Thyroid gland (tissue), 4 donors: ENCODE measurements around the gene CCR5AS.

Source experiments
- CTCF ChIP-seq, 6 experiments: fragments of 200-600 bp in 3 of 6; fragments of 450-650 bp in 3 of 6; sonication (generic) in 3 of 6; IDR thresholded peaks; one replicate each; pipeline ENCODE4 v1.5.1; 2016 to 2019; ENCODE audit warnings: antibody characterized with exemption in 6 of 6, mild to moderate bottlenecking in 2 of 6, inconsistent platforms in 1 of 6, moderate library complexity in 1 of 6
- POLR2A ChIP-seq, 2 donors: fragments of 450-650 bp; IDR thresholded peaks; one replicate each; pipeline ENCODE4 v1.6.1; 2017; ENCODE audit warnings: antibody characterized with exemption in 2 of 2, mild to moderate bottlenecking in 2 of 2, moderate library complexity in 1 of 2

- TF ChIP-seq CTCF (IDR thresholded peaks at IDR 0.05) (no peak), POLR2A (IDR thresholded peaks at IDR 0.05) (no peak)
These were observed 7.9 kb upstream of the CCR5AS start for GRCh38 chr3:46414739-46415138.
